IPS DF 6.9 (cell line): ENCODE results near the gene AREG.
"Not testable (repeated sequence)": the region's sequence is repeated elsewhere in the genome, so short reads cannot be mapped to it uniquely, and the experiment has no call there.

Source experiments
- DNase-seq: peaks from one replicate; pipeline ENCODE4 v3.0.0-alpha.2; 2013; ENCODE audit warnings: low read depth, low spot score
- H3K27ac ChIP-seq: one replicate; pipeline ENCODE4 v1.5.1; 2013; ENCODE audit warnings: low read length, control low read depth
- H3K27me3 ChIP-seq: 2 replicates; pipeline ENCODE4 v1.6.1; 2013; ENCODE audit warnings: mild to moderate bottlenecking, low read length; ENCODE audit not compliant: control insufficient read depth, insufficient read depth
- H3K36me3 ChIP-seq: 2 replicates; pipeline ENCODE4 v1.6.1; 2013; ENCODE audit warnings: low read length; ENCODE audit not compliant: control insufficient read depth, insufficient read depth
- H3K4me1 ChIP-seq: 2 replicates; pipeline ENCODE4 v1.6.1; 2013; ENCODE audit warnings: low read length; ENCODE audit not compliant: control insufficient read depth, insufficient read depth
- H3K4me3 ChIP-seq: 2 replicates; pipeline ENCODE4 v1.5.1; 2013; ENCODE audit warnings: mild to moderate bottlenecking, low read length
- H3K9me3 ChIP-seq: 2 replicates; pipeline ENCODE4 v1.6.1; 2013; ENCODE audit warnings: low read length, inconsistent platforms; ENCODE audit not compliant: control insufficient read depth, insufficient read depth
- WGBS: extraction: QIAGEN DNeasy Blood & Tissue Kit; methylation state at CpG from one replicate; pipeline ENCODE4 v1.1.7; 2013; ENCODE audit warnings: mixed read lengths, missing lambda C conversion rate; ENCODE audit not compliant: insufficient read length, insufficient coverage; 5-methylcytosine and 5-hydroxymethylcytosine counted together

AREG gene, protein sequence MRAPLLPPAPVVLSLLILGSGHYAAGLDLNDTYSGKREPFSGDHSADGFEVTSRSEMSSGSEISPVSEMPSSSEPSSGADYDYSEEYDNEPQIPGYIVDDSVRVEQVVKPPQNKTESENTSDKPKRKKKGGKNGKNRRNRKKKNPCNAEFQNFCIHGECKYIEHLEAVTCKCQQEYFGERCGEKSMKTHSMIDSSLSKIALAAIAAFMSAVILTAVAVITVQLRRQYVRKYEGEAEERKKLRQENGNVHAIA

DNA sequence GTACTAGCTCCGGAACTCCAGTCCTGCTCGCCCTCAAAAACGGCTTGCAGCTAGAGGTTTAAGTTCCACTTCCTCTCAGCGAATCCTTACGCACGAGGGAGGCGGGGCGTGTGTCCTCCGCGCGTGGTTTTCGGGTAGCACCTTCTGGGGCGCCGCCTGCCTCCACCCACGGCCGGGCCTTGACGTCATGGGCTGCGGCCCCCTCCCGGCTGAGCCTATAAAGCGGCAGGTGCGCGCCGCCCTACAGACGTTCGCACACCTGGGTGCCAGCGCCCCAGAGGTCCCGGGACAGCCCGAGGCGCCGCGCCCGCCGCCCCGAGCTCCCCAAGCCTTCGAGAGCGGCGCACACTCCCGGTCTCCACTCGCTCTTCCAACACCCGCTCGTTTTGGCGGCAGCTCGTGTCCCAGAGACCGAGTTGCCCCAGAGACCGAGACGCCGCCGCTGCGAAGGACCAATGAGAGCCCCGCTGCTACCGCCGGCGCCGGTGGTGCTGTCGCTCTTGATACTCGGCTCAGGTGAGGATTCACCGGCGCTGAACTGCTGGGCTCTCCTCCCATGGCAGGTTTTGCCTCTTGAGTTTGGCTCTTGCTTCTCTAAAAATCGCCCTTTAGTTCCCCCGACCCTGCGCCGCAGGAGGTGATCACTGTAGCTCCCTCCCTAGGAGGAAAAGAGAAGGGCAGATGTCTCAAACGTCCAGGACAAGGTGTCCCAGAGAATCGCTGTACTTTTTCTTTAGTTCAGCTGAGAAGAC lies at the start of gene AREG:
Gene AREG (plus strand): TSS at position 246 of the 752 bp plus-strand sequence. CDS start 210 bp downstream, at position 456.
- Histone ChIP-seq H3K4me3 (peak within 1 kb of the TSS; percentile 36; the same call in 1 of the 2 replicates), H3K9me3 (no peaks in the 10 kb centered on the region), H3K27ac (no peak within 1 kb of the TSS), H3K27me3 (no peaks in the 10 kb centered on the region; the same call in 1 of the 2 replicates), H3K36me3 (no peaks in the 10 kb centered on the region), H3K4me1 (no peaks in the 10 kb centered on the region)
- no peak for DNase-seq
- WGBS, result no CpG with 5 or more reads among the region's 64 CpGs

DNA sequence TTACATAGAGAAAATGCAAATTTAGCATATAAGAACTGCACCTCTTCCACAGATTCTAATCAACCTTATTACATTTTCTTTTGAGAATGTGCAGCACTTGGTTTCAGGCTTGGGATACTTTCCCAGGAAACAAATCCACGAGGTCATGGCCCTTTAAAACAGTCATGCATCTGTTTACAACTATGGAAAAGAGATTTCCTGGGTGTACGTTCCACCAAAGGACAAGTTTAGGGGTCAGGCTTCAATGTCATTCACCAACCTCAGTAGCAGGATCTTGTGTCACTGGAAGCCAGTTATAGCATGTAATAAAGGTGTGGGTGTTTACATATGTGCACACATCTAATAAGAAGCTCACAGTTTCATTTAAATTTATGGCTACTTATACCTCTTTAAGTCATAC lies 49.3 kb upstream of the AREG start:
- H3K36me3 ChIP-seq, result no peaks in the 10 kb centered on the region
- no CpG with 5 or more reads among the region's 2 CpGs for WGBS

DNA sequence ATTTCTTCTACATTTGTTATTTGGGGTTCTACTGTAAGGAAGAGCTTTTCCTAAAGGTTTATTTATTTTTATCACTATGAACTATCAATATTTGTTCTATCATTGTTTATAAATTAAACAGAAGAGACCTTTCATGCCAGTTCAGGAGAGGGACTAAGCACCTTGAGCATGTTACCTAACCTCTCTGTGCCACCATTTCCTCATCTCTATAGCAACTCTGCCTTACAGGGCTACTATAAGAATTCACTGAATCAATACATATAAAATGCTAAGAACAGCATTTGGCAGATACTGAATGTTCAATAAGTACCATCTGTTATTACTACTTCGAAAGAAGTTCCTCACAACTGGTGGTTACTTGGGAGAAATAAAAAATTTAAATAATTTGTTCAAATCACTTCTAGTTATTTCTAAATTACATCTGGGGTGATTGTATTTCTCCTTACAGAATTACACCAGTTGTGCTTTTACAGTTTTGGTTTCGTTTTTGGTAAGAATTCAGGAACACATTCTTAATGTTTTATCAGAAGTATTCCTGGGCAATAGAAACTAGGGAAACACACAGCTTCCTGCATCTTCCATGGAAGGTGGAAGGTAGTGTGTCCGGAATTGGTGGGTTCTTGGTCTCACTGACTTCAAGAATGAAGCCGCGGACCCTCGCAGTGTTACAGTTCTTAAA lies 47.0 kb upstream of the AREG start:
- no CpG with 5 or more reads among the region's 6 CpGs for WGBS
- no peak for DNase-seq
- H3K4me1 ChIP-seq, result no peaks in the 10 kb centered on the region
- H3K36me3 ChIP-seq, result no peaks in the 10 kb centered on the region
- no peak overlapping the region for H3K27ac ChIP-seq
- H3K4me3 ChIP-seq, result no peak overlapping the region
- no peaks in the 10 kb centered on the region for H3K9me3 ChIP-seq
- H3K27me3 ChIP-seq, result no peaks in the 10 kb centered on the region

More for the DNA sequence above, 49.3 kb upstream of the AREG start:
- Histone ChIP-seq H3K27me3 (no peaks in the 10 kb centered on the region), H3K4me3 (no peak overlapping the region), H3K9me3 (no peaks in the 10 kb centered on the region), H3K4me1 (no peaks in the 10 kb centered on the region), H3K27ac (no peak overlapping the region)
- no peak for DNase-seq

DNA sequence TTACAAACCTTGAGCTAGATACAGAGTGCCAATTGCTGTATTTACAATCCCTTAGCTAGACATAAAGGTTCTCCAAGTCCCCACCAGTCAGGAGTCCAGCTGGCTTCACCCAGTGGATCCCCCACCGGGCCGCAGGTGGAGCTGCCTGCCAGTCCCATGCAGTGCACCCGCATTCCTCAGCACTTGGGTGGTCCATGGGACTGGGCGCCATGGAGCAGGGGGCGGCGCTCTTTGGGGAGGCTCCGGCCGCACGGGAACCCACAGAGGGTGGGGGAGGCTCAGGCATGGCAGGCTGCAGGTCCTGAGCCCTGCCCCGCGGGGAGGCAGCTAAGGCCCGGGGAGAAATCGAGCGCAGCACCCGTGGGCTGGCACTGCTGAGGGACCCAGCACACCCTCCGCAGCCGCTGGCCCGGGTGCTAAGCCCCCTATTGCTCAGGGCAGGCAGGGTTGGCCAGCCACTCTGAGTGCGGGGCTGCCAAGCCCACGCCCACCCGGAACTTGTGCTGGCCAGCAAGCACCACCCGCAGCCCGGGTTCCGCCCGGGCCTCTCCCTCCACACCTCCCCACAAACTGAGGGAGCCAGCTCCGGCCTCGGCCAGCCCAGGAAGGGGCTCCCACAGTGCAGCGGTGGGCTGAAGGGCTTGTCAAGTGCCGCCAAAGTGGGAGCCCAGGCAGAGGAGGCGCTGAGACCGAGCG lies 45.9 kb upstream of the AREG start:
- H3K27me3 ChIP-seq, H3K36me3 ChIP-seq, DNase-seq, H3K27ac ChIP-seq, H3K4me1 ChIP-seq, H3K9me3 ChIP-seq, H3K4me3 ChIP-seq: not testable (repeated sequence)
- WGBS, result no CpG with 5 or more reads among the region's 32 CpGs

DNA sequence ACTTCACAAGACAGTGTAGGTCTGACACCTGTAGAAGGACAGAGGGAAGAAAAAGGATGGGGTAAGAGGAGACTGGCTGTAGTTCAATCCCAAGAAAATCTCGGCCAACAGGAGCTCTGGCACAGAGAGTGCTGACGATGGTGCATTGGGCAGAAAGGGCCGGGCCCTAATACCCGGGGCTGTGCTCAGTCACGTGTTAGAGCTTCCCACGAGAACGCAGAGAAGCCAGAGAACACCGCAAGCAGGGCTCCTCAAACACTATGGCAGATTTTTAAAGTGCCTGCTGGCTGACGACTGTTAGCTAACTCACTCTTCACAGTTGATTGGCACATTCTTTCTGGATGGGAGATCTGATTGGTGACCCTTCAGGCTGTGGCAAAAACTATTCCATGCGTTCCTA lies 44.5 kb upstream of the AREG start:
- no peaks in the 10 kb centered on the region for H3K36me3 ChIP-seq
- WGBS, result no CpG with 5 or more reads among the region's 10 CpGs
- H3K4me1 ChIP-seq, result no peaks in the 10 kb centered on the region
- H3K27me3 ChIP-seq, result no peaks in the 10 kb centered on the region
- H3K9me3 ChIP-seq, result no peaks in the 10 kb centered on the region
- no peak for DNase-seq
- no peak overlapping the region for H3K27ac ChIP-seq
- no peak overlapping the region for H3K4me3 ChIP-seq

DNA sequence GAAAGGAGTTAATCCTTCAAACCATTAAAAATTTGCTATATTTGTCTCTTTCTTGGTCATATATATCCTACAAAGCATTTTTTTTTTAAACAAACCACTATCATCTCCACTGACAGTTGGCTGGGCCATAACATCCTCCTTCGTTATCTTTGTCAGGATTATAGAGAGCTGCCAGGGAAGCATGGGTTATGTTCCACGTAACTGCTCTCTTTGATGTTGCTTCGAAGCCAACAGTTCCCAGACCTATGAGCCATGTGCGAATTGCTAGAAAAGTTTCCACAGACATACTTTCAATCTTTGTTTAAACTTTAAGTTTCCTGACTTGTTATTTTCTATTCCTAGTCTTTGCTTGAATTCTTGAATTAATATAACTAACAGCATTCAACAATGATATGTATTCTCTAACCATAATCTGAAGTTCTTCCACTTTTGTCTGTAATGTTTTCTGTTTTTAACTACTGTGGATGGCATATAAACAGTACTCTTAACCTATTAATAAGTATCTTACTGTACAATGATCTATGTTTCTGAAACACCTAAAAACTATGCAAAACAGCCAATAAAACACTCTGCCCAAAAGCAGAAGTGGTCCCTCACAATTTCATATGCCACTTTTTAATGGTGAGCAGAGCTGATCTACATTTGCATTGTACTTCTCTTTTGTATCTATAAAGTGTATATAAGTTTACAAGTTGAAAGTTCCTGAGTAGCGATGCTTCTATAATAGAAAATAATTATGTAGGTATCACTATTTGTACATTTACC lies 42.1 kb upstream of the AREG start:
- H3K27me3 ChIP-seq, result no peaks in the 10 kb centered on the region
- no CpG with 5 or more reads among the region's 5 CpGs for WGBS
- no peak for DNase-seq

DNA sequence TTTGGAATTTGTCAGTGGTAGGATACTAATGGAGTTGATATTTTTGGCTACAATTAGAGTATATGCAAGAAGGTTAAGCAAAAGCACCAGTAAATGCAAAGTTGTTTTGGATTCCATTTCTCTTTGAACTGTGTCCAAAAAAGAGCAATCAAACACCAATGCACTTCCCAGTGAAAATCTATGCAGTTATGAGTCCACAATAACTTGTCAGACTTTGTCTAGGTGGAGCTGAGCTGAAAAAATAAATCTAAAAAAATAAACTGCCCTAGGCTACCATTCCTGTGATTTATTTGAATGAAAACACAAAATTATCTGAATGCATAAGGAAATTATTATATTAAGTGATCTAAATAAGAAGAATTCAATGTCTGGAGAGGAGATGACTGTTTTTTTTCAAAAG lies 37.0 kb upstream of the AREG start:
- Histone ChIP-seq H3K9me3 (no peaks in the 10 kb centered on the region), H3K27ac (no peak overlapping the region), H3K36me3 (no peaks in the 10 kb centered on the region), H3K27me3 (no peaks in the 10 kb centered on the region), H3K4me1 (no peaks in the 10 kb centered on the region), H3K4me3 (no peak overlapping the region)
- DNase-seq, result no peak

More for the DNA sequence above, 42.1 kb upstream of the AREG start:
- Histone ChIP-seq H3K36me3 (no peaks in the 10 kb centered on the region), H3K4me1 (no peaks in the 10 kb centered on the region), H3K4me3 (no peak overlapping the region), H3K27ac (no peak overlapping the region), H3K9me3 (no peaks in the 10 kb centered on the region)

DNA sequence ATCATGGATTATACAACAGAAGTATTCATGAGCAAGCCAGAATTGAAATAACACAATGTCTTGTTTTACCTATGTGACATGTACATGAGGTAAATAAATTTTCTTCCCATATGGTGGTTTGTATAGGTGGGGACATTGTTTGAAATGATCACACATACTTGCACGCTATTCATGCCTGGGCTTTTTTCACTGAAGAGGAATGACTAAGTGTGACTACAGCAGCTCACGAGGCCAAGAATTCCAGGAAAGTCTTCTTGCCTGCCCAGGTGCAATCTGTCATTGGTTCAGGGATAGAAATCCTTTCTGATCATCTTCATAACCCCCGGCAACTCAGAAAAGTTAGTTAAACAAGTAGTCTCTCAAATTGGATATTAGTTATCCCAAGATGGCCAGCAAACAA lies 36.3 kb upstream of the AREG start:
- no CpG with 5 or more reads among the region's 3 CpGs for WGBS
- H3K36me3 ChIP-seq, result no peaks in the 10 kb centered on the region
- DNase-seq, result no peak
- H3K27ac ChIP-seq, result no peak overlapping the region
- no peaks in the 10 kb centered on the region for H3K9me3 ChIP-seq
- H3K4me1 ChIP-seq, result no peaks in the 10 kb centered on the region
- H3K27me3 ChIP-seq, result no peaks in the 10 kb centered on the region
- H3K4me3 ChIP-seq, result no peak overlapping the region

DNA sequence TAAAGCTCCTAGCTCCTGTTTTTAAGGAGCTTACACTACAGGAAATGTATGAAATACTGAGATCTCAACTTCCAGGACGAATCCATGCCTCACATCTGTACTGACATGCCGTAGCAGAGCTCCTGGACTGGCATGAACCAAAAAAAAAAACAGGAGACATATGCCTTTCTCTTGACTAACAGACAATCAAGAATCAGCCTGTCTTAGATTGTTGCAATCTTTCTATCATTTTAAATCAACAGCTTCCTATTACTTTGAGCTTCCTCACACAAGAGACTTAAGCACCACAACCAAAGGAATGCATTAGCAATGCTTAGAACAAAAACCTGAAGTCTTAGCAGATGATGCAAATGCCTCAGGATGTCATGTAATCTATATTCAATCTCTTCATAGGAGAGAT lies 34.7 kb upstream of the AREG start:
- H3K4me1 ChIP-seq, result no peaks in the 10 kb centered on the region
- no peak overlapping the region for H3K4me3 ChIP-seq
- no peaks in the 10 kb centered on the region for H3K9me3 ChIP-seq
- H3K36me3 ChIP-seq, result no peaks in the 10 kb centered on the region
- no peak for DNase-seq
- WGBS, result no CpG with 5 or more reads among the region's 2 CpGs
- H3K27me3 ChIP-seq, result no peaks in the 10 kb centered on the region
- H3K27ac ChIP-seq, result no peak overlapping the region

DNA sequence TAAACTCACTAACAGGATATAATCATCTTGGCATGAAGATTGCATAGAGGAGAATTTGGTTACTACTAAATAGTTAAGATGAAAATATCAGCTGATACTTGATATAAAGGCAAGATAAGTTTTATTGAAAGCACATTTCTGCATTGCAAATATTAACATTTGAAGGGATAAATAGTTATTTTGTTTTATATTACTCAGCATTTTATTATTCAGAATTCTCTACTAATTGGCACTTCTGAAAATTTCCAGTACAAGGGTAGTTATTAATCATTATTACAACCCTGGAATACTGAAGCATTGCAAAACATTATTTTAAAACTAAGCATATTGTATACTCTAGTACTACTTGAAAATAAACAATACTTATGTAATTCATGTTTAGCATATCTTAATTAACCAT lies 32.7 kb upstream of the AREG start:
- H3K36me3 ChIP-seq, result no peaks in the 10 kb centered on the region
- no peaks in the 10 kb centered on the region for H3K27me3 ChIP-seq
- no peaks in the 10 kb centered on the region for H3K9me3 ChIP-seq

More for the DNA sequence above, 32.7 kb upstream of the AREG start:
- H3K27ac ChIP-seq, result no peak overlapping the region
- no peak overlapping the region for H3K4me3 ChIP-seq
- no peaks in the 10 kb centered on the region for H3K4me1 ChIP-seq
- no peak for DNase-seq
